GM21367 (cell line): Measurements from ENCODE around the gene POC1A.

Experiments used
- ATAC-seq: cut with Tn5 transposase; IDR thresholded peaks from one replicate; pipeline ENCODE4 v1.9.1; 2021; ENCODE audit not compliant: unreplicated experiment

POC1A gene

DNA sequence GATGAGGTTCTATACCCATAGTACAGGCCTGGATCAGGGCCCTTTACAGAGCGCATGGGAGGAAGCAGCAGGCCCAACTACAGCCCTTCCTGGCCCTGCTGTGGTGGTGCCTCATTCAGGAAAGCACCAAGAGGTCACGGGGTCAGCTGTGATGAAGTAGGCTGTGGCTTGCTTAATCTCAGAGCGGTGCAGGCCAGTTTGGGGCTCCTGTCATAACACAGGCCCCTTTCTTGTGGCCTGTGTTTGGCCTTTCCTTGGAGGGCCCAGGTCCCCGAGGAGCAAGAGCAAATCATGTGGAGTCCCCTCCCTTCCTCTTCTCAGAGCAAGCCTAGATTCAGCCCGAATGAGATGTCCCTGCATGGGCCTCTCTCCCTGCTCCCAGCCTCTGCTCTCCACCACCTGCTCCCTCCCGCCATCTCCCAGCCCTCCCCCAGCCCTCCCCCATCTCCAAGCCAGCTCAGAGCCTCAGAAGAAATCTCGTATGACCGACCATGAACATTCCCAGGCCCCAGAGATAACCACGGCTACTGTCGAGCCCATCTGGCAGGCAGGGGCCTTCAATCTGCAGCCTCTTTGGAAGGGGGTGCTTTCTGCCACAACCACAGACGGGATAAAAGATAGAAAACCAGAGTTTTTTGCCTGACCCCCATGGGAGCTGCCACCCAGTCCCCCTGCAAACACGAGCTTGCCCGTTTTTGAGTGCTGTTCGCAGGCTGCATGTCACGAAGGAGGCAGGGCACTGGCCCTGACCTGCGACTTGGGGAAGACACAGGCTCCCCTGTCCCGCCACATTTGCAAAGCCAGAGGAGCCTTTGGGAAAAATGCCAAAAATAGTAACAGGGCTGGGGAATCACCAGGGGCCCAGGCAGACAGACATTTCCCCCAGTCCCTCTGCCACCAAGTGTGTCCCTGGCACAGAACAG is 65.5 kb downstream of the POC1A start:
- no peak for ATAC-seq

DNA sequence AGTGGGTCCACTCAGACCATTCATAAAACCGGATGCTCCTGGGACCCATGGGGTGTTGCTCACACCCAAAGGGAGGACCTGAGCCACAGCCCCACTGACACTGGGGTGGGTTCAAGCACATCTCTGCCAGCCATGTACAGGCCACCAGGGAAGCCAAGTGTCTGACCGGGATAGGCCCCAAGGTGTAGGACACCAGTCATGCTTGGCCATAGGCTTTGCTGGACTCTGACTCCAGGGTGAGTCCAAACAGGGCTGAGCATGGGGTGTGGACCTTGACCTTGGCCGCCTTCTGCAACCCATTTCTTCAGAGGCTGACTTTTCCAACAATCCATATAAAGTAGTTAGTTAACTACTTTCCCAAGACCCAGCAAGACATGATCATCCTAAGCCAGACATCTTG is 66.5 kb downstream of the POC1A start:
- ATAC-seq: no peak

DNA sequence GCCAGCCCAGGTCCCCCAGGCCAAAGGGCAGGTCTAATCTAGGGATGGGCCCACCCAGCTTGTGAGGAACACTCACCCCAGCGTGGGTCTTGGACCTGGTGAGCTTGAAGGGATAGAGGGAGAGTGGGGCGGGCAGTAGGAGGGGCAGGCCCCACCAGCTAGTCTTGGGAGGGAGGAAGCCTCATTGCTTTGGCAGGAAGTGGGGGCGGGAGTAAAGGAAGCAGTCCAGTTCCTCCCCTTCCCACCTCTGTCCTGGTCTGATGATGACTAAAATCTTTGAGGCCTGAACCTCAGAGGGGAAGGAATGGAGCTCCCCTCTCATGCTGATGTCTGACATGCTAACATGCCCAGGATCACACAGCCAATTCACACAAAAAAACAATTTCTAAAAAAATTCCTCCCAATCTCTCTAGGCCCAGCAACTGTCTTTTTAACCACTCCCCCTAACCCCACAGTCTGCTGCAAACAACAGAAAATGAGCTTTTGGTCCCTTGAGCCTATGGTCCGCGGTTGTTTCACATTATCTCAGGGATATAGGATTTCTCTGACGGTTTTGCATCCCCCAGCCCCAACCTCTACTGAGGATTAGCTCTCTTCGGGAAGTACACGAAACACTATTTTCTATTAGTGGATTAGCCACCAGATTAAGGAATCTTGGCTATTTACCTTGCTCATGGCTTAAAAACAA is 67.1 kb downstream of the POC1A start:
- ATAC-seq: no peak

DNA sequence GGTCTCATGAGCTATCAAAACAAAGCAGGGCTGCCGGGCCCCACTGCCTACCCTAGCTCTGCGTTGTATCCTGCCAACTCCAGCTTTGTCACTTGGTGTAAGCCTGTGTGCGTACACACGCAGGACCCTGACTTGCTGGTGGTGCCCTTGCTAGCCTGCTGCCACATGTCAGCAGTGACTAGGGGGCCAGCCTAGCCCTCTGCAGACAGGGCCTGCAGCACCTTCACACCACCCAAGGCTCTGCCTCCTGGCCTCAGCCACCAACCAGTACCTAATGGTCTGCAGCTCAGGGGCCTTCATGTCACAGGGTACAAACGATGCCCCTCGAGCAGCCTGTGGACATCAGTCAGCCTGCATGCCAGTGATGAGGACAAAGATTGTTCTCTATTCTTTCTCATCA is 67.8 kb downstream of the POC1A start:
- no peak for ATAC-seq

DNA sequence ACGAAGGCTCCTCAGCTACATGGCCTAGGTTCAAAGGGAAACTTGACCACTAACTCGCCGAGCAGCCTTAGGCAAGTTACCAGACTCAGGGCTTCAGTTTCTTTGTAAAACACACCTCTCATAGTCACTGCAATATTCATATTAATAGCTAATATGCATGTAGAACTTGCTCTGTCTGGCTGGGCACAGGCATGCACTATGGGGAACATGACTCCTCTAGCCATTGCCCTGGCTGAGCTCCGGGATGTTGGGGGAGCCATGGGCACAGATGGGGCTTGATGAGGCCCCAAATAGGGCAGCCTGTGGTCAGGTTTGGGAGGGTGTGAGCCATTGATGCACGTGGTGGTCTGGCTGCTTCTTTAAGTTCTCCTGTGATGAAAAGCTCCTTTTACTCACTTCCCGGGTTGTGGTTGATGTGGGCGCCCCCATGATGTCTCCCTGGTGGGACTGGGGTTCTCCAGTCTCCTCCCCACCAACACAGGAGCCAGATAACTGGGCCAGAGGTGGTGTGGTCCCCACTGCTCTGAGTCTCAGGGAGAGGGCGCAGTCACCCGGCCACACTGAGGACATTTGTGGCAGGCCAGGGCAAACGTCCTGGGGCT is 68.4 kb downstream of the POC1A start:
- ATAC-seq: no peak

DNA sequence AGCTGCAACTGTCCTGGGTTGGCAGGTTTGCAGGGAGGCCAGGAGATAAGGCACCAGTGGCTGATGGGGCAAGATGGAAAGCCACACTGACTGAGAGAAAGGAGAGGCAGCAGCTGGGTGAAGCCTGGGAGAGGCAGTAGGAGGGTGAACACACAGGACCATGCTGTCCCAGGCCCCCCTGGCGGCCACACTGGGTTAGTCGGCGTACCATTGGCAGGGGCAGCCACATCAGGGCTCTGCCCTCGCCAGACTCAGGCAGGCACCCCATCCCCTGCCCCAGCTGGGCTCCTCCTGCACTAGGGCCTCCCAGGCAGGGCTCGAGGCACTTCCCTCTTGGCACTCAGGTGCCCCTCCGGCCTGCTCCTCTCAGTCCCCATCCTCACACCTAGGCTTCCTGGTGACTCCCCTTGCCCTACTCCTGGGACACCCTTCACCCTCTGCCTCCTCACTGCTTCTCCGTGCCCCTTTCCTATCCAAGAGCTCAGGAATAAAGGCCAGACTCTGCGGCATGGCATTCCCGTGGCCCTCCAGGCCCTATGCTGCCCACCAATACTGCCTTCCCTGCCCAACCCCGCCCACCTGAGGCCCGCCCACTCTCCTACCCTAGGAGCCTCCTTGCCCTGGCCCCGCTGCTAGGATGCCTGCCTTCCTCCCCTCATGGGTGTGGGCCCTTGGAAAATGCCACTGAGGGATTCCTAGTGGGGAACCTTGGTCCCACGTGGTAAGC is 69.1 kb downstream of the POC1A start:
- no peak for ATAC-seq

DNA sequence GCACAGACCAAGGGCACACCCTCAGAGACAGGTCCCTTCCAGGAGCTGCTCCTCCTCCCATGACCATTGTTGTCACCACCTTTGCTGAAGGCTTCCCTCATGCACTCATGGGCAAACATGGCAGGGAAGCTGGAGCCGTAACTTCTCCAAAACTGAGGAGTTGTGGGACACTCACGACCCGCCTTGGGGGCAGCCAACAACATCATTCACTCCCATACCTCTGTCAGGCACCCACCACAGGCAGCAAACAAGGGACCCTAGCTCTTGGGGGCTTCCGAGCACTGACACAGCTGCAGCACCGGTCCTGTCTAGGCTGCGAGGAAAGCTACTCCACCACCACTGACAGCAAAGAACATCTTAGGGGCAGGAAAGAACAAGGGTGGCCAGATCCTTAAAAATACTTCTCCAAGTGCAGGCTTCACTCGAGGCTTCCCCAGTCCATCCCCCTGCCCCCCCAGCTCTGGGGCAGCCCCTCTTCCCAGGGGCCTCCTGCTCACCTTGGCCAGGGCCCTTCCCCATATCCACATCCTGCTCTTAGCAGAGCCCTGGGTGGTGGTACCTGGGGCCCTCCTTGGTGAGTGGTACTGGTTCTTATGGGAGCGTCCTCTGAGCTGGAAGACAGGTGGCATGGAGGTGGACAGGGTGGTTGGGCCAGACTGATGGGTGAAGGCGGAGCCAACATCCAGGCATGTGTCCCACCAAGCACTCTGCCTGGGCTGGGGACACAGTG is 69.8 kb downstream of the POC1A start:
- ATAC-seq: no peak

DNA sequence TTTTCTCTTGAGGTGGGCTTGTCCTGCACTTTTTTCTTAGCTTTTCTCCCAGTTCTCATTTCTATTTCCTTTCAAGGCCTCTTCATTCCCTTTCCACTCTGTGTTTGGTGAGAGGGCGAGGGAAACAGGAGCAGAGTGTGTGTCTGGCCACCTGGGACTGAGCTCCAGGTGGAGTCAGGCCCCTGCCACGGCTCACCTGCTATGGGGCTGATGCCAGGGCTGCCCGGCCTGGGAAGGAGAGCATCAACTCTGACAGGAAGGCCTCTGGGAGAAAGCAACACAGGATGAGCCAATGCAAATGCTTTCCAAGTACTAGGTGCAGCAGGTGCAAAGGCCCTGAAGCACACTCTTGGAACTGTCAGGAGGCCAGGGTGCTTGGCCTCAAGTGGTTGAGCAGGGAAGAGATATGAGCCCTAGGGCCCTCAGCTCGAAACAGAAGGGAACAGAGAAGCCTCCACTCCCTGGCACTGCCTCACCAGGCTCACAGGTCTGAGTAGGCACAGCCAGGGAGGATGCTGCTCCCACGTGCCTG is 70.6 kb downstream of the POC1A start:
- no peak for ATAC-seq

DNA sequence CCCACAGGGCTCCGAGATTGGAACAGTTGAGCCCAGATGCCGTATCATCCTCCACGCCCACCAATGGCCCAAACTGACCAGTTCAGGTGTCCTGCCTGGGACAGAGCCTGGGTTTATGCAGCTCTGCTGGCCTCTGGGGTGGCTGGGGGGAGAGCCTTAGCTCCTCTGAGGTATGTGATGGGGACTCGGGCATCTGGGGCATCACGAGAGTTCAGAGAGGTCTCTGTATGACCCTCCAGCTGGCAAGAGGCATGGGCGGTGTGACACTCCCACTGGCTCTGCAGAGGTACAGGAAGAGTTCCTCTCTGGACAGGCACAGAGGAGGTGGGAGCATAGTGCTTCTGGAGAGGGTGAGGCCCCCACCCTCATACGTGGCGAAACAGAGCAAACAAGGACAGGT is 71.3 kb downstream of the POC1A start:
- ATAC-seq: no peak

DNA sequence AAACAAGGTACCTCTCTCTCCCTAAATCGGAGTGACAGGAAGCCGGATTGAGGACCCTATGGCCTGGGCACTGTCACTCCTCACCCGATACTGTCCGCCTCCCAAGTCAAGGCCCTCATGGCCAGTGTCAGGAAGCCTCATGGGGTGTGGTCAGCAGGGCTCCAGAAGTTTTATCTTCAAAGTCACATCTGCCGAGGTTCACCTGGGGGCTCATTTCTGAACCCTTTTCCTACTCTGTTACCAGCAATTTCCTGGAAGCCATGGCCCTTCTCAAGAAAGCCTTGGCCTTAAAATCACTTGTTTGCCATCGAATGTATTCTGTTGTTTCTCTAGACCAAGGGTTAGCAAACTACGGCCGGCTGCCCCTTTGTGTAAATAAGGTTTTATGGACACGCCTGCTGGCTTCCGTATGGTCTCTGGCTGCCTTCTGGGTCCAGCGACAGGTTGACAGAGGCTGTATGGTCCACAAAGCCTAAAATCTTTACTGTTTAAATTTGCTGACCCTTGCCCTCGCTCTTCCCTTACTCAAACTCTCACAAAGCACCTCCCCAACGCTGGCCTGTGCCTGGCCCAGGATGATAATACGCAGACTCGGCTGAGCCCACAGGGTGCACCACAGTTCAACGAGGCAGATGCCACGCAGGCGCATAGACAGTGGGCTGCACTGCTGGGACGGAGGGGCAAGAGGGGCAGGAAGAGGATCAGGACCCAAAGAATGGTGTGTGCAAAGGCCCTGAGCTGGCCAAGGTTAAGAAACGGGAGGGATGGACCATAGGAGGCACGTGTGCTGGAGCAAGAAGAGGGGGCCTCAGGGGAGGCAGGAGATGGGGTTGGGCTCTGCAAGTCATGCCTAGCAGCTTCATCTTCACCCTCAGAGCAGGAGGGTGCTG is 73.1 kb downstream of the POC1A start:
- ATAC-seq: no peak

DNA sequence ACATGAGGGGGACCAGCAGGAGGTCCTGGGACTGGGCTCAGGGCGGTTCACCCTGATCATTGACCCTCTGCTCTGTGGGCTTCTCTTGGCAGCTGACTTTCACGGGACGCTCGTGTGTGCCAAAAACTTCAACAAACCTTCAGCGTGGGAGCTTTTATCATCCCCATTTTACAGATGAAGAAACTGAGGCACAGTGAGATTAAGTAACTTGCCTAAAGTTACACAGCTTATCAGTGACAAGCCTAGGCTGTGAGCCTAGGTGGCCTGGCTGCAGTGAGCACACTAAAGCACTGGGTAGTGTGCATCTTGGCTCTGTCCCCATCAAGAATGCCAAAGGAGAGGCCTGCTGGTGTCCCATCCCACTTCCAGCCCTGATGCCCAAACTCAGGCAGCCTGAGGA is 74.3 kb downstream of the POC1A start:
- ATAC-seq: no peak

DNA sequence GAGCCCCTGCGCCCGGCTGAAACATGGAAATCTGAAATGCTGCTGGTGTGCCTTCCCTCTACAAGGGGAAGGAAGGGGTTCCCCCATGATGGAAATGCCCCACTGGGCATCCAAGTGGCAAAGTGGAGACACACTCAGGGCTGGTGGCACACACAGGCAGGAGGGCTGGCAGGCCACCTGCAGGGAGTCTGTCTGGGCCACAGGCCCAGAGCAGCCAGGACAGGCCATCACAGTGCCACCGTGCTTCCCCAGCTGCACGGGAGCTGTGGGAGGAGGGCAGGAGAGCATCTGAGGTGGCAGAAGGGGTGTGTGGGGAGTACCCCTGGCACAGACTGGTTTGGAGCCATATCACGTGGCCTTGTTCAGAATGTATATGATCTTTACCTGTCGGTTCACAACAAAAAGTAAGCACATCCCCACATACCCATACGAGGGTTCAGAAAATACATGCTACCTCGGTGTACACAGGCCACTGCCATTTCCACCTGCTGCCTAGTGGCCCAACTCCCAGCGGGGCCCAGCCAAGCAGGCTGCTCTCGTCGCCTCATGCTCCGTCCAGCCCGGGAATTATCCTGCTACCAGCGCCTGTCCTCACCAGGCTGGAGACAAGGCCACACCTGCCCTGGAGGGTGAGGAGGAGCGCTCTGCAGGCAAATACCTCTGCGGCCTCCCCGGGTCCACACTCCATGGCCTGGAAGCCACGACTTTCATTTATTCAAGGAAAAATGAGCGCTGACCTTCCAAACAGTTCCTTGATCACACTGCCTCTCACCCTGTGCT is 75.3 kb downstream of the POC1A start:
- no peak for ATAC-seq

DNA sequence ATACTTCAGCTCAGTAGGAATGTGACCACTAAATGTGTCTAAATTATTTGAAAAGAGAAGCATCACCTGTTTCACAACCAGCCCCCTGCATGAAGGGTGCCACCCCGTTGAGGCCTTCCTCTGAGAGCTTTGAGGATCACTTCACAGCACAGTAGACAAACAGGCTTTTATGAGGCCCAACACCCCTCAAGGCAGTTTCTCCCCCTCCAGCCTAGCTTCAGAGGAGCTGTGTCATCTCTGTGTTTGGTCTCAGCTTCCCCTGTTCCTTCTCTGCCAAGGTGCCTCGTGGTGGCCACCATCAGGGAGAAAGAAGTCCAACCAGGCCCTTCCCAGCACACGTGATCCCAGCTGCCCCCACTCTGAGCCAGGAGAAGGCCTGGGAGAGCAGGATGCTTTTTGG is 76.3 kb downstream of the POC1A start:
- no peak for ATAC-seq

DNA sequence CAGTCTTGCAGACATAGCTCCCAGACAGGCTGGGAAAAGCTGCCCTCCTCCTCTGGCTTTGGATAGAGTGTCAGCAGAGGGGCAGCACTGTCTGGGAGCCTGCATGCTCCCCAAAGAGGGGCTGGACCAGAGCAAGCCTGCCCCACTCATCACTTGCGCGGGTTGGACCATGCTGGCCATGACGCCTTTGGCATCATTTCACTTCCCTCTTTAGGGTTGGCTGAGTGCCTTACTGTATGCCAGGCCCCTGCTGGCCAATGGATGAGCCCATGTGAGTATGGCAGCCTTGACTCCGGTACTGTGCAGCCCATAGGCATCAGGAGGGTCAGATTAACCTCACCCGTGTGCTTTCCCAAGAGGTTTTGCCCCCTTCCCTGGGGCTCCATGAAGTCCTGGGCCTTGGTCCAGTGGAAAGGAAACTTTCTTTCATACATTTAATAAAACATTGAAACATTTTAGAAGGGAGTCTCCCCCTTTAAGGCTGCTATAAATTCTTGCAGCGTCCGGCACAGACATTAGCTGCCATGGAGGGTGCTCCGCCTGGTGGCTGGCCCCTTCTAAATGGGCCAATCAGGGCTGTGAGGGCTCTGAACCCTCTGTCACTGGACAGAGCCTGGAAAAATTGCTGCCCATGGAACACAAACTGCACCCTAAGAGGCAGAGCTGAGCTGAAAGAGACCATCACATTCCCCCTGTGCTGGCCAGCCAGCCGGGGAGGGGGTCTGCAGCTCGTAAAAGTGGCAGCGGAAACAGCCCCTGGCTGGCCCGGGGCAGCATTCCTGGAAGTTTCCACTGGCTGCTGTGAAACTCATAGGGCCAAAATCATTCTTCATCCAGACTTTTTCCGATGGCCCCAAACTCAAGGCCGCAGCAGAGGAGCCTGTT is 77.1 kb downstream of the POC1A start:
- ATAC-seq: no peak

DNA sequence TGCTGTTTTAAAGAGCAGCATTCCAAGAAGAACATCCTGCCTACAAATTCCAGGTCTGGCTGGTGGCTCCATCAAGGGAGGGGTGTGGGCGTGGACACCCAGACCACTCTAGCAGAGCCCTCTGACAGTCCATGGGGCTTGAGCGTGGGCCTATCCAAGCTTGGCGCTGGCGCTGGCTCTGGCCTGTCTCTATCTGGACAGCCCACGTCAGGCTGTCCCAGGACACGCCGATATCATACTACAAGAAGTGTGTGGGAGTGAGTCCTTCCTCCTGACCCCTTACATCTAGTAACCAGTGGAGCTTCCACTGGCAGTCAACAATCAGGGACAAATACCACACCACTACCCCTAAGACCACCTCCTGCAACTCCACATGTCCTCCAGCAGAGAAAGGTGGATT is 80.7 kb downstream of the POC1A start:
- no peak for ATAC-seq

DNA sequence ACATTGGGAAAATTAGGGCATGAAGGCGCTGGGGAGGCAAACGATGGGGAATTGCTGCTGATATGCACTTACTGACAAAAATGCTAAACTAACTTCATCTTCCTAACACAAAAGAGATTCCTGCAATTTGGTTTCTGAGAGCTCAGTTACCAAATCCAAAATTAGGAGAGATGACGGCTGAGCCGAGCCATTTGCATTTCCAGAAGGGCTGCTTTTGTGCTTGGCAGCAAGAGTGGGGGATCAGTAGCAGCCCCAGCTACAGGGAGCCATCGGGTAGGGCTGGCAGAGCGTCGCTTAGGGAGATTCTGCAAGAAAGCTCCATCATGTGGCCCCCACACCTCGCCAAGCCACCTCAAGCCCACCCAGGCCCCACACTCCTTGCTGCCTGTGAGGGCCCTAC is 81.8 kb downstream of the POC1A start:
- no peak for ATAC-seq

DNA sequence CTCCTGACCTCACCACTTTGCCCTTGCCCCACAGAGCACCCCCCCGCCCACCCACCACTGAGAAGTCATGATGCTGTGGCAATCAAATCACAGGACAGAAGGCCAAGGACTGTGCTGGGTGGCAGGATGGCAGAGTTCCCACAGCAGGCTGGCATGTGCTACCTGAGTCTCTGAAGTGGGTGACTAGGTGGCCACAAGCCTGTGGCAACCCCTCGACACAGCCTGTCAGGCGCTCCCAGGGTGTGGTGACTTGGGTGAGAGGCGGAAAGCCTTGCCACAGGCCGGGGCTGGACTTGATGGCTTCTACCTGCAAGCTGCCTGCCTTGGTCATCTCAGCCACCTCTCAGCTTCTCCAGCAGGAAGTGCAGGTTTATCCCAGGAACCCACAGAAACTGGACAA is 82.2 kb downstream of the POC1A start:
- ATAC-seq: no peak
